GM18858 (cell line): ENCODE data around the gene TTLL8.

Experiments
- ATAC-seq: cut with Tn5 transposase; IDR thresholded peaks from one replicate; pipeline ENCODE4 v1.9.1; 2021; ENCODE audit not compliant: unreplicated experiment

TTLL8 gene

DNA sequence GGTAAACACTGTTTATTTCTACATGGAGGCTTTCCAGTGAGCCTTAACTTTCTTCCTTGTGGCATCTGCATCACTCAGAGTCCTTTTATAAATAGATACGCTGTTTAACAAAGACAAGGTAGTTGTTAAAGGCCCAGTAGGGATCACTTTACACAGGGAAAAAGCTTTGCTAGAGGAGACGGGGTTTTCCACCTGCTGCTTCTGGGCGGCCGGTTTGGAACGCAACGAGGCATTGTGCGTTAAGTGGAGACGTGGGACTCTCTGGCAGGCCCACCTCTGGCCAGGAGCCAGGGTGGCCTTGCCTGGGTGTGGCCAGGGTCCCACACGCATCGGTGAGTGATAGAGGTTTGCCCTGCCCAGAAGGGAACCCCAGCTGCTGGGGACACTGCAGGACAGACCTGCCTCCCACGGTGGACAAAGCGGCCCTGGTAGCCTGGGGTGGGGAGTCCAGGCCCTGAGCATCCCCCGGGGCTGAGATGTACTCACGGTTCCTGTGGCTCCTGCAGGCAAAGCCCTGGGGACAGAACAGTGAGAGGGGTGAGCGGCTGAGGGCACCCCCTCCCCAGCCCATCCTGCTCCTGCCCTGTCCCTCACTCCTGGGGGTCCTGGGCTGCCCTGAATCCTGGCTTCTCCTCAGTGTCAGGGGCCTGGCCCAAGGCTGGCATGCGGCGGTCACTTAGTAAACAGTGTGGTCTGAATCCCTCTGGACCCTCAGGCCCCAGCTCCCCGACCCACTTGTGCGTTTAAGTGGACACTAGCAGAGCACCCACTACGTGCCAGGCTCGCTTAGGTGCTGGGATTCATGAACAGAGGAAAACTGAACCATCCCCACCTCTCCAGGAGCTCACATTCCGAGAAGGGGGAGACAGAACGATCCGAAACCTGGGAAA lies 49.7 kb downstream of the TTLL8 start:
- ATAC-seq, result no peak

DNA sequence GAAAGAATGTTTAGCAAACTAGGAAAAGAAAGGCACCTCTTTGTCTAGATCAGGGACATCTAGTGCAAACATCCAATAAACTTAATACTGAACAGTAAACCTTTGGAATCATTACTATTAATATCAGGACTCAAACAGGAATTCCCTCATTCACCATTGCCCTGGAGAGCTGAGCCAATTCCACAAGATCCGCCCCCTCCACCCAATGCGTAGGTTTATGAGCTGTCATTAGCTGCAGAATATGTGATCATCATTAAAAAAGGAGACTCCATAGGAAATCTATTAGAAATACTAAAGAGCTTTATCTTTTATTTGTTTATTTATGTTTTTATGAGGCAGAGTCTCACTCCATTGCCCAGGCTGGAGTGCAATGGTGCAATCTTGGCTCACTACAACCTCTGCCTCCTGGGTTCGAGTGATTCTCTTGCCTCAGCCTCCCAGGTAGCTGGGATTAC lies 51.0 kb downstream of the TTLL8 start:
- ATAC-seq, result no peak

DNA sequence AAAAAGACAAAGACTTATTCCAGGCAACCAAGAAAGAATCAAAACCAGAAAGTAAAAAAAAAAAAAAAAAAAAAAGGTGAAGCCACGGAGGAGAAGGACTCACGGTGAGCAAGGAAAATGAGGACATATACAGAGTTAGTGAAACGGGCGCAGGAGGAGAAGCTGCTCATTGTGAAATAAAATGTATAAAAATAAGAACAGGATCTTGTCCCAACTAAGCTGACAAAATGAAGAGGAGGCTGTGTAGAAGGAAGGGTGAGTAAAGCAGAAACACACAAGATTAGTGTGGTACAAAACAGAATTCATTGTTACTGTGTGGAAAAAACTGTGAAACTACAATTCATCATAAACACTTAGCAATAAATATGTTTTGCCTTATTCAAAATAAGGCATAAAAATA lies 53.2 kb downstream of the TTLL8 start:
- ATAC-seq, result no peak

DNA sequence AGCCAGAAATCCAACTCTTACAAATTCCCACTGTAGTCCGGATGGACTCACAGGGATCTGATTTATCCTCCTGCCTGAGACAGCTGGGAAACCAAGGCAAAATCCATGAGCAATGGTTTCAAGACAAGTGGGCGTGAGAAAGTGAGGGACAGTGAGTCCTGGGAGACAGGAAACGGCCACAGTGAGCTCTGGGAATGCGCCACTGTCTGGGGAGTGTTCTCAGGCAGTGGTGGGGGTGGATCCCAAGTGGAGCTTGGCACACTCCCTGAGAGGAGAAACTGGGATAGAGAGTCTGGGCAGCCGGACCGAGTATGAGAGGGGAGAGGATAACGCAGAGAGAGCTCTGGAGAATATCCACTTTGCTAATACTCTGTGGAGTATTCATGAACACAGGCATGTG lies 55.3 kb downstream of the TTLL8 start:
- no peak for ATAC-seq

DNA sequence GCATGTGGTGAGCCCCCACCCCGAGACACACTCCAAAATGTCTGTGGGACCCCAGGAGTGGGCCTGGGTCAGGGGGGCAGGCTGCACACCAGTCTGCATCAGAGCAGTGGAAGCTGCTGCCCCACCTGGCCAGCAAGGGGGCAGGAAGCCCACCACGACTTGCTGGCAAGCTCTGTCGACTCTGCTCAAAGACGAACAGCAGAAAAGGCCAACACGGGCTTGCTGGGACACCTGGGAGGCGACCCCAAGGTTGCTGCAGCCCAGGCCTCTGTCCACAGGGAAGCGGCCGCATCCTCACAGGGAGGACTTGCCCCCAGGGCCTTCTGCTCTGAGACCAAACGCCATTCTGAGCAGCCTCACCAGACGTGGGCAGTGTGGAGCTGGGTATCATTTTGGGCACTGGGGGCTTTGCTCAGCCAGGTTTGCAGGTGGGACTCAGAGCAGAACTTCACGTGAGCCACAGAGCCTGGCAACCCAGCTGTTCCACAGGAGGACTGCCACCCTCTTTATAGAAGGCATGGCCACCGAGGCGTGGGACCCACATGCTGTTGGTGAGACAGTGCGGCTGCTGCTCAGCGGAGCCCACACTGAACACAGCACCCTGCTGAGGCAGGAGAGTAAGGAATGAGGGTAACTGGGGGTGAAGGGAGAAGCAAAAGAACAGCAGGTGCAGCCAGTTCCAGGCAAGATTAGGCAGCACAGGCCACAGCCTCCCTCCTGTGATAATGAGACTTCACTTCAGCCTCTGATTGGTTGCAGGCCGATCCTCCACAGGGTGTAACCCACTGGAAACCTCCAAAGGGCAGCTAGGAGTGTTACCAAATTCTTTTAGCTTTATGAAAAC lies 56.5 kb downstream of the TTLL8 start:
- ATAC-seq, result no peak

DNA sequence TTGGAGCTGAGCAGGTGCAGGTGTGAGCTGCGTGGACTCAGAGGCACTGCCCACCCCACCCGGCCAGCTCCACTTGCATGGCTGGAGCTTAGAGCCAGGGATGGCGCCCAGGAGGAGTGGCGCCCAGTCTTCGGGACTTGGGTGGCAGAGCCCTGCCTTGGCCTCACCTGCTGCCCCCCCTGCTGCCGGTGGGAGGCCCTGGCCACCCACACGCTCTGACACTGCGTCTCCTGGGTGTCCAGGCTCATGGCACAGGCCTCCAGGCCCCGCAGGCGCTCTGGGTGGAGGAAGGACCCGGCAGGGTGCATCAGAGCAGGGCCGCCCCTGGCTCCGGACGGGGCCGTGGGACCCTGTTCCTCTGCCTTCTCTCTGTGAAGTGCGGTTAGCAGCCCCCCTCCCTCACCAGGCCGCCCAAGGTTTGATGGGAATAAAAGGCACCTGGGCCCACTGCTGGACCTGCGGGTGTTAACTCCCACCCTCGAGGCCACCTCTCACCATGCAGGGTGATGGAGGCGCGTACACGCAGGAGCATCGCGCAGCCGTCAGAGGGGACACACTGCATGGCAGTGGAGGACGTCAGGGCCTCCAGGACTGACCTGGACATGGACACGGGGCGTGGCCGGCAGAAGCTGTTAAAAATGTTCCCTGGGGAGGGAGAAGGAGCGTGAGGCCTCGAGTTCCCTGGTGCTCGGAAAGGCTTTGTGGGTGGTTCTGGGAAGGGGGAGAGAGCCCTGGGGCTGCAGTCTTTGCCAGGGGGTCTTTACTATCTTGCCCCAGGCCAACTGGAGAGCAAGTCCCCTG lies 57.3 kb downstream of the TTLL8 start:
- ATAC-seq, result no peak

DNA sequence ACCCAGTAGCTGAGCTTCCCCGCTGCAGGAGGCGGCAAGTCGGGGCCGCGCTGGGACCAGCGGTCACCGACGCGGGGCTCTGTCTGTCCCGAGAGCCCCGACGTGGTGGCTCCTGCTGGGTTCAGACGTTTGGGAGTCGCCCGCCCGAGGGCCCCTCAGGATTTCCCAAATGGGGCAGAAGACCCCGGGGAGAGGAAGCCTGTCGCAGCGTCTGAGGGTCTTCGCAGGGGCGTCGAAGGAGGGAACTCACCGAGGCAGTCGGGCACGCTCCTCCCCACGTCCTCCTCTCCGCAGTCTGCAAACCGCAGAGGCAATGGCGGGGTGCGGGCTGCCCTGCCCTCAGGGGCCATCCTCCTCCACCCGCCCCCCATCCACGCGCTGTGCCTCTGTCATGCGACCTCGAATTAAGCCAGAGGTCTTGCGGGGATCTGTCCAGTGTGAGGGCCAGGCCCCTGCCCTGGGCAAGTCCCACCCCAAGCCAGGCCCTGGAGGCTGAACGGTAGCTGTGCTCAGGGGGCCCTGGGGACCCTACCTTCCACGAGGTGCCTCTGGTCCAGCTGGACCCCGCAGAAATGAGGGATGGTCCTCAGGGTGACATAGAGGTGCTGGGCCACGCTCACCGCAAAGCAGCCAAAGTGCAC lies 58.0 kb downstream of the TTLL8 start:
- no peak for ATAC-seq

DNA sequence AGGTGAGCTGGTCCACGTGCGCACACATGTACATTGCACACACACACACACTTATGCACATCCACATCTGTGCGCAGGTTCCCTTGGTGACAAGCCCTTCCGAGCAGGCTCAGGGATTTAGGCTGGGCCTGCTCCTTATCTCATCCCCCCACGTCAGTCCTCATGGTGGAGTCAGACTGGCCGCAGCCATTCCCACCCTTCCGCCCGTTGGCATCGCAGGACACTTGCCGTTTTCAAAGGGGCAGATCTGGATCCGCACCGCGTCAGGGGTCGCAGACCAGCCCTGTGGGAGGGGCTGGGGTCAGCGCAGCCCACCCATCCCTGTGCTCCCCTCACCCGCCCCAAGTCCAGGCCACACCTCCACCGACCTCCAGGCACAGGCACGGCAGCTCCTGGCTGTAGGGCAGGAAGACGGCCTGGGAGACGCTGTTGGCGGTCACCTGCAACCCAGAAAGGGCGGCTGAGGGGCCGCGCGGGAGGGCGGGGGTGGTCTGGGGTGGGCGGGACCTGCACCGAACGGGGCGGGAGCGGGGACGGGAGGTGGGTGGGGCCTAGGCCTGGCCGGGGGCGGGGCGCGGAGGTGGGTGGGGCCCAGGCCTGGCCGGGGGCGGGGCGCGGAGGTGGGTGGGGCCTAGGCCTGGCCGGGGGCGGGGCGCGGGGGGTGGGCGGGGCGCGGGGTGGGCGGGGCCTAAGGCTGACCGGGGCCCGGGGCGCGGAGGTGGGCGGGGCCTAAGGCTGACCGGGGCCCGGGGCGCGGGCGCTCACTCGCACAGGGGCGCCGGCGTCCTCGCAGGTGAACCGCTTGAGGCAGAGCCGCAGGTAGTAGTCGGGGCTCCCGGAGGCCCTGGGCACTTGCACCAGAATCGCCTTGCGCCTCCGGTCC lies 58.8 kb downstream of the TTLL8 start:
- no peak for ATAC-seq

DNA sequence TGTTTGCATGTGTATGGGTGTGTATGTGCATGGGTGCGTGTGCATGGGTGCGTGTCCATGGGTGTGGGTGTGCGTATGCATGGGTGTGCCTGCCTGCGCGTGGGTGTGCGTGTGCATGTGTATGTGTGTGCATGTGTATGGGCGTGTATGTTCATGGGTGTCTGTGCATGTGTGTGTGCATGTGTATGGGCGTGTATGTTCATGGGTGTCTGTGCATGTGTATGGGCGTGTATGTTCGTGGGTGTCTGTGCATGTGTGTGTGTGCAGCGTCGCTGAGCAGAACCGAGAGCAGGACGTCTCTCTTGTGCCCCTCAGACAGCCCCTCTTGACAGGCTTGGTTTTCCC lies 59.4 kb downstream of the TTLL8 start:
- ATAC-seq, result no peak

DNA sequence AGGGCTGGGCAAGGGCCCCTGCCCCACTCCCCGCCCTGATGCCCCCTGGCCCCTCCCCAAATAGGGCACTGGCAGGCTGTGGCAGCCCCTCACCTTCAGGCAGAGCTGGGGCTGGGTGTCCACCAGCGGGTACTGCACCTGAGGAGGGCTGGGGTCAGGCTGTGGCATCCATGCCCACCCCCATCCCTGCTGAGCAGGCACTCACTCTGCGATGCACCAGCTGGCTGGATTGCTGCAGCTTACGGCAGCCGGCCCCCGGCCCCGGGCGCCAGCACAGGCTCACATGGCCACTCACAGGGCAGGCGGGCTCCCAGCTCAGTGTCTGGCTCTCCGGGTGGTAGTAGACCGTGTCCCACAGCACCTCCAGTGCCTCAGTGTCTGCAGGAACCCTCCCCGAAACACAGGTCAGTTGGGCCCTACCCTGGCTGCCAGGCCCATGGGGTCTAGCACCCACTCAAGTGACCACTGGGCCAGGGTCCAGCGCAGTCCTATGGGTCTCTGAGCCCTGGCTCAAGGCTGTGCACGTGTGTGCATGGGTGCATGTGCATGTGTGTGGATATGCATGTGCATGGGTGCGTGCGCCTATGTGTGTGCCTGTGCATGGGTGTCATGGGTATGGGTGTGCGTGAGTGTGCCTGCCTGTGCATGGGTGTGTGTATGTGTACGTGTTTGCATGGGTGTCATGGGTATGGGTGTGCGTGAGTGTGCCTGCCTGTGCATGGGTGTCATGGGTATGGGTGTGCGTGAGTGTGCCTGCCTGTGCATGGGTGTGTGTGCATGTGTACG lies 60.0 kb downstream of the TTLL8 start:
- ATAC-seq, result no peak

DNA sequence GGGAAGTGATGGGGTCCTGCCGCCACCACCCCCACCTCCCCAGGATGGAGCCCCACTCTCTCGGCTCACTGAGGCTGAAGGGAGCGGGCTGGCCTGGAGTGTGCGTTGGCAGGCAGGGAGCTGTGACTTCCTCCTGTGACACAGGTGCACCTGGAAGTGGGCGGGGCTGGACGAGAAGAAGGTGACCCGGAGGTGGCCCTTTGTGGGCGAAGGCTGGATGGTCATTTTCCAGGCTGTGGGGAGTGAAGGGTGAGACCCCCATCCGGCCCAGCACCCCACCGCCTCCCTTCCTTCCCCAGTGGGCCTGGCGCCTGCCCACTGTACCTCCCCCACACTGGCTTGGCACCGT lies 60.9 kb downstream of the TTLL8 start:
- no peak for ATAC-seq

DNA sequence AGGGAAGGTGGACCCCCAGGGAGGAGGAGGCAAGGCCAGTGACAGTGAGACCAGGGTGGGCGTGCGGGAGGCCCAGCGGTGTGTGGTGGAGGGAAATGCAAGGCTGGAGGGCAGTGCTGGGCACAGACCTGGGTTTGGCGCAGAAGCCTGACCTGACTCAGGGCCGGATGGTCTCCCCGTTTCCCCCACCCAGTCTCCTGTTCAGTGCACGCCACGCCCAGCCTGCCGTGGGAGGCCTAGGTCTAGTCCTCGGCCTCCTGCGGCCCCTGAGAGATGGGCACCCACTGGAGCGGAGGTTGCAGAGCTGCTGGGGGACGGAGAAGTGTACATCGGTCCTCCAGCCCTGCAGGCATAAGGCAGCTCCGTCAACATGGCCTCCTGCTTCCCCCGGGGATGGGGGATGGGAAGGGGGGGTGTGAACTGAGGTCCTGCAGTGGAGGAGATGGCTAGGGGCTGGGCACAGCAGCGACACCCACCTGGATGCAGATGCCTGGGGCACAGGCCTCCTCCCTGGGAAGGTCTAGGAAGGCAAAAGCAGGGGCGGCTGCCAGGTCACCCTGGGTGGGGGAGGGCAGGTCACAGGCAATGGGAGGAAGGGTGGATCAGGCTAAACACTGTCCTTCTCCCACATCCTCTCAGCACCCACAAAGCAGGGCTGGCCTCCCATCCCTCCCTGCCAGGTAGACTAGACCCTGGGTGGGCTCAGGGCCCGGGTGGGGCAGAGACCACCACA lies 61.4 kb downstream of the TTLL8 start:
- no peak for ATAC-seq

DNA sequence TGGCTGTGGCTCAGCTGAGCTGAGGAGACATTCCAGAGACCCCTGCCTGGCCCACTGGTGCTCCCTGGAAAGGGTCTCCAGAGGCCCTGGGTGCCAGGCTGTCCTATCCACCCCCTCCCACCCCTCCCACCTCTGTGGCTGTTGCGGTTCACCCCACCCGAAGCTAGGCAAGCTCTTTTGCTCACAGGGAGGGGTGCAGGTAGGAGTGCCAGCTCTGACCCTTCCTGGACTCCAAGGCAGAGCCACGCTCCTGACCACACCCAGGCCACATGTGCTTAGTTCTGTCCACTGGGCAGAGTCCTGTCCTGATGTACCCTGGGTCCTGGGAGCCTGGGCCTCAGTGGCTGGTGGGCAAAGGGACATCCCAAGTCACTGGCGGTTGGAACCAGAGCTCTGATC lies 62.0 kb downstream of the TTLL8 start:
- no peak for ATAC-seq

DNA sequence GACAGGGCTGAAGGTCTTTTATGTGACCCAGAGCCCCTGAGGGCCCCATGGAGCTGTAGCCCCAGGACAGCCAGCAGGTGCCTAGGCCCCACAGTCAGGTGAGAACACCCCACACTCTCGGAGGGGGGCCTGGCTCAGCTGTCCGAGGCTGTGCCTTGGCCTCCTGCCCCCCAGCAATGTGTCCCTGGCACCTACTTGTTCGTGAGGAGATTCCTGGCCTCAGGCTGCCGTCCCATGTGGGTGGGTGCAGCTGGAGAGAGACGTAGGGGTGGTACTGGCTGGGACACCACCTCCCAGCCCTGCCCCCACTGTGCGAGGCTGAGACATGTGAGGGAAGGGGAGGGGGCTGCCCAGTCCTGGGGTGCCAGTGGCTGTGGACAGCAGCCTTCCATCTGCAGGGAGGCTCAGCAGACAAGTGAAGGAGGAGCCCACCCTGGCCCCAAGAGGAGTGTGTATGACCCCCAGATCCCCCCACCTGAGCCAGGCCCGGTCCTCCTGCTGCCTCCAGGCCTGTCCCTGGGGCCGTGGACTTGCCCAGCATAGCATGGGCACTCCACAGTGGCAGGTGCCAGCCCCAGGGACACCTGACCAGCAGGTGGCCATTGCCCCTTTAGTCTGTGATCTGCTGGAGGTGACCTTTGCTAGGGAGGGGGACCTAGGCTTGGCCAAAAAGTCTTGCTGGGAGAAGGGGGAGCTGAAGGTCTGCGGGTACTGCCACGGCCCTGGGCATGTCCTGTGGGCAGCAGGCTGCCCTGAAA lies 62.6 kb downstream of the TTLL8 start:
- no peak for ATAC-seq

DNA sequence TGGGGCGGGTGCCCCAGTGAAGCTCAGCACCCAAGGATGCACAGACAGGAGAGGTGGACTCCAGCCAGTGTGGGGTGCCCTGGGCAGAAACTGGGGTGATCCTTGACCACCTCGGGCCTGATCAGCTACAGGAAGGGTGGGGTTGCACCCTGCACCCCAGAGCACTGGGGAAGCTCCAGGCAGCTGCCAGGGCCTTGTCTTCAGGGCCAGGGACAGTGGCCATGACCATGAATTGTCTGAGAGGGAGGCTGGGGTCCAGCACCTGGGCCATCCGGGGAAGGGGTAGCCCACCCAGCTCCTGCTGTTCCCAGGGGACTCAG lies 63.1 kb downstream of the TTLL8 start:
- ATAC-seq, result no peak

DNA sequence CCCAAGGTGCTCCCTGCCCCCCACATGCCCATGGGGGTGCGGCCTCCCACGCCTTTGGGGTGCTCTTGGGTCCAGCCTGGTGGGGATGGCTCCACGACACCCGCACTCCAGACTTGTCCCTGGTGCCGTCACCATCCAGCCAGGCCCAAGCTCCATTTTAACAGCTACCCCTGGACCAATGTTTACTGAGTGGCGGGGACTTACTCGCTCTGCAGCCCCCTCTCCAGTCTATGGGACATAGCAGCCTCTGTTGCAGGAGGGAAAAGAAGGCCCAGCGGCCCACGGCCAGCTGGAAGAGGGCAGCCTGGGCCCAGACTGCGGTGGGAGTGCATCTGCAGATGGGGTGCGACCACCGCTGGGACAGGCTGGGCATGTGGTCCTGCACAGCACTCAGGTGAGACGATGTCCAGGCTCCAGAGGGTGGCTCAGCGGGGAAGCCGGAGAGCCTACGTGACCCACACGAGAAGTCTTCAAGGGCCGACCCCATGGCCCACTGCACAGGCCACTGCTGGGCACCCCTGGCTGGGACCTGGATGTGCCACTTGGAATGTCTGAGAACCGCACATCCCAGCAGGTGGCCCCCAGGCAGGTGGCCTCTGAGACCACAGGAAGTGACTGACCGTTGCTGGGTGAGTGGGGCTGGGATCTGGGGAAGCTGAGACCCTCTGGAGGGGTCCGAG lies 63.6 kb downstream of the TTLL8 start:
- no peak for ATAC-seq

DNA sequence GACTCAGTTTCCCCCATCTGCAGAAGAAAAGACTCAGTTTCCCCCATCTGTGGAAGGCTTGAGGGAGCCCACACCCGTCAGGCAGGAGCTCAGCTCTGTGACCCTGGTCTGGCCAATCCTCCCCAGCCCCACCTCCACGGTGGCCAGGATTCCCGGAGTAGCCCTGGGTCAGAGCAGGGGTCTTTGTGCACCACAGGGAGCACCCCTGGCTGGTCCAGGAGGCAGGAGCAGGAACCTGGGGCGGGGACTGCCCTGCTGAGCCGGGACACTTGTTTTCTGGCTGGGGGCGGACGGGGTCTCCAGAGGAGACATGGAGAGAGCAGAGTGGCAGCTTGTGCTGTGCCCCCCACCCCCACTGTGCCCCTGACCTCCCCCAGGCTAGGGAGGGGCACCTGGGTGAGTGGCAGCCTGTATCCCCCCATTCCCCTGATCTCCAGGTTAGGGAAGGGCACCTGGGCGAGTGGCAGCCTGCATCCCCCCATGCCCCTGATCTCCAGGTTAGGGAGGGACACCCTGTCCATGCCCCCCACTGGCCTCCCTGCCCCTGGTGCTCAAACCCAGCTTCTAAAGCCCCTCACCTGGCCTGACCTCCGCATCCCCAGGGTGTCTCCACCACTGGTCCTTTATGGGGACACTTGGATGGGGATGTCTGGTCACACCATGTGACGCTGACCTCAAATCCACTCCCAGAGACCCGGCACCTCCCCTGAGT lies 64.3 kb downstream of the TTLL8 start:
- no peak for ATAC-seq
